Karpas-422 (cell line): ENCODE measurements around the gene SAYSD1. TPM values are rescaled to one million over a fixed set of nuclear protein-coding genes. Genes with fewer than 3 reads are reported as not detected.

Experiments used
- DNase-seq: peaks from one replicate; pipeline ENCODE4 v3.0.0-alpha.2; 2015
- H2AFZ ChIP-seq: fragments of 200-600 bp; sonication (generic); 2 replicates; pipeline ENCODE4 v1.6.1; 2014; ENCODE audit warnings: antibody characterized with exemption, low read length, mixed read lengths
- H3K27ac ChIP-seq: fragments of 200-600 bp; sonication (generic); 2 replicates; pipeline ENCODE4 v1.5.1; 2014; ENCODE audit warnings: mild to moderate bottlenecking, low read length, moderate library complexity
- H3K27me3 ChIP-seq: fragments of 200-600 bp; sonication (generic); 2 replicates; pipeline ENCODE4 v1.6.1; 2014; ENCODE audit warnings: low read length, mixed read lengths
- H3K36me3 ChIP-seq: fragments of 200-600 bp; sonication (generic); 2 replicates; pipeline ENCODE4 v1.6.1; 2014; ENCODE audit warnings: low read length, mixed read lengths; ENCODE audit not compliant: insufficient read depth
- H3K4me1 ChIP-seq: fragments of 200-600 bp; sonication (generic); 2 replicates; pipeline ENCODE4 v1.6.1; 2014; ENCODE audit warnings: mild to moderate bottlenecking, low read length, mixed read lengths
- H3K4me2 ChIP-seq: fragments of 200-600 bp; sonication (generic); 2 replicates; pipeline ENCODE4 v1.6.1; 2014; ENCODE audit warnings: low read length, low read depth, mild to moderate bottlenecking; ENCODE audit not compliant: poor library complexity, severe bottlenecking
- H3K4me3 ChIP-seq: fragments of 200-600 bp; sonication (generic); 2 replicates; pipeline ENCODE4 v1.5.1; 2014; ENCODE audit warnings: mild to moderate bottlenecking, antibody characterized with exemption, low read length, mixed read lengths
- H3K79me2 ChIP-seq: fragments of 200-600 bp; sonication (generic); 2 replicates; pipeline ENCODE4 v1.6.1; 2014; ENCODE audit warnings: mild to moderate bottlenecking, low read length, mixed read lengths
- H3K9ac ChIP-seq: fragments of 200-600 bp; sonication (generic); 2 replicates; pipeline ENCODE4 v1.6.0; 2014; ENCODE audit warnings: low read length
- H3K9me2 ChIP-seq: fragments of 200-600 bp; sonication (generic), shearing (Covaris generic); replicated peaks from 2 replicates; pipeline ENCODE4 v1.6.0; 2014; ENCODE audit warnings: mild to moderate bottlenecking, low read length, moderate library complexity; ENCODE audit not compliant: insufficient read depth
- H3K9me3 ChIP-seq: fragments of 300-700, 200-600 bp; sonication (generic); 2 replicates; pipeline ENCODE4 v1.6.1; 2014; ENCODE audit warnings: low read length, mixed read lengths
- H4K20me1 ChIP-seq: fragments of 200-600 bp; sonication (generic); 2 replicates; pipeline ENCODE4 v1.6.1; 2014; ENCODE audit warnings: mild to moderate bottlenecking, antibody characterized with exemption, low read length, low read depth; ENCODE audit not compliant: insufficient read depth
- total RNA-seq: library from RNA; depleted of rRNA; stranded (reverse); fragments of >200 nt; shearing (Covaris generic); gene quantifications from 2 replicates; pipeline ENCODE4 v1.2.3, GENCODE V29; 2014; ENCODE audit warnings: low replicate concordance; rRNA removed

Gene SAYSD1
- 11.7 and 15.3 TPM in 2 replicates for total RNA-seq

GRCh38 chr6:39114704-39115599, at the start of gene SAYSD1:
Gene SAYSD1 (minus strand): TSS chr6:39115186. CDS start chr6:39115089, 97 bp downstream.
- H3K27me3 ChIP-seq: no peaks in the 10 kb centered on the region
- peak within 1 kb of the TSS; percentile 82 for H3K4me2 ChIP-seq
- H4K20me1 ChIP-seq: no peaks in the 10 kb centered on the region
- peak within 1 kb of the TSS; percentile 79 for H3K9ac ChIP-seq
- H3K4me1 ChIP-seq: peaks cover 18% of the 10 kb centered on the region
- peak within 1 kb of the TSS; percentile 100 for H2AFZ ChIP-seq
- peak within 1 kb of the TSS; percentile 68 for H3K4me3 ChIP-seq
- peak within 1 kb of the TSS; percentile 51; the same call in 1 of the 2 replicates for H3K27ac ChIP-seq
- no peaks in the 10 kb centered on the region for H3K9me3 ChIP-seq
- H3K79me2 ChIP-seq: no peaks in the 10 kb centered on the region
- DNase-seq: peak; percentile 97
- H3K9me2 ChIP-seq: no peaks in the 10 kb centered on the region
- no peaks in the 10 kb centered on the region for H3K36me3 ChIP-seq

- H3K36me3 ChIP-seq: no peaks in the 10 kb centered on the region
- DNase-seq: no peak
- no peaks in the 10 kb centered on the region for H3K79me2 ChIP-seq
- no peak overlapping the region for H3K9ac ChIP-seq
- H3K27ac ChIP-seq: no peak overlapping the region
- H3K9me3 ChIP-seq: no peaks in the 10 kb centered on the region
- H3K4me3 ChIP-seq: no peak overlapping the region
- H3K4me2 ChIP-seq: no peak overlapping the region
- no peak overlapping the region for H2AFZ ChIP-seq
- H3K9me2 ChIP-seq: no peaks in the 10 kb centered on the region
- no peaks in the 10 kb centered on the region for H4K20me1 ChIP-seq
- 0 out of 2 replicates have a peak, but pooled peaks cover 3% of the 10 kb centered on the region for H3K27me3 ChIP-seq
- H3K4me1 ChIP-seq: no peaks in the 10 kb centered on the region
These were observed 42.5 kb upstream of the SAYSD1 start for GRCh38 chr6:39157511-39157910.

GRCh38 chr6:39156801-39157200, 41.8 kb upstream of the SAYSD1 start:
- no peaks in the 10 kb centered on the region for H3K4me1 ChIP-seq
- no peak overlapping the region for H3K4me2 ChIP-seq
- no peak for DNase-seq
- no peaks in the 10 kb centered on the region for H3K36me3 ChIP-seq
- H3K27ac ChIP-seq: no peak overlapping the region
- H3K9ac ChIP-seq: no peak overlapping the region
- 0 out of 2 replicates have a peak, but pooled peaks cover 3% of the 10 kb centered on the region for H3K27me3 ChIP-seq
- no peaks in the 10 kb centered on the region for H3K9me2 ChIP-seq
- H4K20me1 ChIP-seq: no peaks in the 10 kb centered on the region; the same call in 1 of the 2 replicates
- H3K79me2 ChIP-seq: no peaks in the 10 kb centered on the region
- no peak overlapping the region for H3K4me3 ChIP-seq
- no peaks in the 10 kb centered on the region for H3K9me3 ChIP-seq
- H2AFZ ChIP-seq: no peak overlapping the region

GRCh38 chr6:39154705-39155104, 39.7 kb upstream of the SAYSD1 start:
- H3K4me2 ChIP-seq: no peak overlapping the region
- H4K20me1 ChIP-seq: no peaks in the 10 kb centered on the region; the same call in 1 of the 2 replicates
- H3K4me1 ChIP-seq: no peaks in the 10 kb centered on the region

GRCh38 chr6:39153766-39154397, 38.9 kb upstream of the SAYSD1 start:
- Histone ChIP-seq H3K79me2 (no peaks in the 10 kb centered on the region), H3K9ac (no peak overlapping the region), H3K4me2 (no peak overlapping the region), H3K36me3 (no peaks in the 10 kb centered on the region), H3K4me3 (no peak overlapping the region), H4K20me1 (no peaks in the 10 kb centered on the region; the same call in 1 of the 2 replicates), H3K9me3 (no peaks in the 10 kb centered on the region), H3K4me1 (no peaks in the 10 kb centered on the region), H3K9me2 (no peaks in the 10 kb centered on the region), H2AFZ (no peak overlapping the region), H3K27ac (no peak overlapping the region), H3K27me3 (no peaks in the 10 kb centered on the region)
- DNase-seq: no peak

More at GRCh38 chr6:39154705-39155104, 39.7 kb upstream of the SAYSD1 start:
- H3K27me3 ChIP-seq: 0 out of 2 replicates have a peak, but pooled peaks cover under 1% of the 10 kb centered on the region
- no peaks in the 10 kb centered on the region for H3K79me2 ChIP-seq
- no peak for DNase-seq
- H3K9me2 ChIP-seq: no peaks in the 10 kb centered on the region
- H3K27ac ChIP-seq: no peak overlapping the region
- no peak overlapping the region for H3K4me3 ChIP-seq
- H3K9ac ChIP-seq: no peak overlapping the region
- no peaks in the 10 kb centered on the region for H3K36me3 ChIP-seq
- no peak overlapping the region for H2AFZ ChIP-seq
- no peaks in the 10 kb centered on the region for H3K9me3 ChIP-seq

- no peaks in the 10 kb centered on the region for H3K36me3 ChIP-seq
- H3K27ac ChIP-seq: no peak overlapping the region
- no peaks in the 10 kb centered on the region; the same call in 1 of the 2 replicates for H4K20me1 ChIP-seq
- no peak overlapping the region for H2AFZ ChIP-seq
- no peak overlapping the region for H3K4me2 ChIP-seq
- no peaks in the 10 kb centered on the region for H3K4me1 ChIP-seq
- H3K79me2 ChIP-seq: no peaks in the 10 kb centered on the region
- H3K9me2 ChIP-seq: no peaks in the 10 kb centered on the region
- H3K9me3 ChIP-seq: no peaks in the 10 kb centered on the region
- H3K4me3 ChIP-seq: no peak overlapping the region
- DNase-seq: peak; percentile 44
- H3K9ac ChIP-seq: no peak overlapping the region
- no peaks in the 10 kb centered on the region for H3K27me3 ChIP-seq
These were observed 37.3 kb upstream of the SAYSD1 start for GRCh38 chr6:39152262-39152661.

- Histone ChIP-seq H3K9ac (no peak overlapping the region), H3K4me2 (no peak overlapping the region), H3K27ac (no peak overlapping the region), H3K9me3 (no peaks in the 10 kb centered on the region), H2AFZ (no peak overlapping the region), H3K9me2 (no peaks in the 10 kb centered on the region), H4K20me1 (no peaks in the 10 kb centered on the region; the same call in 1 of the 2 replicates), H3K4me1 (no peaks in the 10 kb centered on the region), H3K79me2 (no peaks in the 10 kb centered on the region), H3K4me3 (no peak overlapping the region), H3K36me3 (no peaks in the 10 kb centered on the region), H3K27me3 (no peaks in the 10 kb centered on the region)
- DNase-seq: no peak
These were observed 36.2 kb upstream of the SAYSD1 start for GRCh38 chr6:39151211-39151610.
